VCaP (cell line): ENCODE results near the gene CIZ1.
"Not testable (repeated sequence)": the region's sequence is repeated elsewhere in the genome, so short reads cannot be mapped to it uniquely, and the experiment has no call there.

Experiments used
- H3K27ac ChIP-seq: fragments of 450-650 bp; 2 replicates; pipeline ENCODE4 v1.5.1; 2017
- CTCF ChIP-seq: fragments of 450-650 bp; conservative IDR thresholded peaks from 2 replicates; pipeline ENCODE4 v1.5.1; 2017; ENCODE audit warnings: mild to moderate bottlenecking, moderate library complexity

CIZ1 gene, protein sequence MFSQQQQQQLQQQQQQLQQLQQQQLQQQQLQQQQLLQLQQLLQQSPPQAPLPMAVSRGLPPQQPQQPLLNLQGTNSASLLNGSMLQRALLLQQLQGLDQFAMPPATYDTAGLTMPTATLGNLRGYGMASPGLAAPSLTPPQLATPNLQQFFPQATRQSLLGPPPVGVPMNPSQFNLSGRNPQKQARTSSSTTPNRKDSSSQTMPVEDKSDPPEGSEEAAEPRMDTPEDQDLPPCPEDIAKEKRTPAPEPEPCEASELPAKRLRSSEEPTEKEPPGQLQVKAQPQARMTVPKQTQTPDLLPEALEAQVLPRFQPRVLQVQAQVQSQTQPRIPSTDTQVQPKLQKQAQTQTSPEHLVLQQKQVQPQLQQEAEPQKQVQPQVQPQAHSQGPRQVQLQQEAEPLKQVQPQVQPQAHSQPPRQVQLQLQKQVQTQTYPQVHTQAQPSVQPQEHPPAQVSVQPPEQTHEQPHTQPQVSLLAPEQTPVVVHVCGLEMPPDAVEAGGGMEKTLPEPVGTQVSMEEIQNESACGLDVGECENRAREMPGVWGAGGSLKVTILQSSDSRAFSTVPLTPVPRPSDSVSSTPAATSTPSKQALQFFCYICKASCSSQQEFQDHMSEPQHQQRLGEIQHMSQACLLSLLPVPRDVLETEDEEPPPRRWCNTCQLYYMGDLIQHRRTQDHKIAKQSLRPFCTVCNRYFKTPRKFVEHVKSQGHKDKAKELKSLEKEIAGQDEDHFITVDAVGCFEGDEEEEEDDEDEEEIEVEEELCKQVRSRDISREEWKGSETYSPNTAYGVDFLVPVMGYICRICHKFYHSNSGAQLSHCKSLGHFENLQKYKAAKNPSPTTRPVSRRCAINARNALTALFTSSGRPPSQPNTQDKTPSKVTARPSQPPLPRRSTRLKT

DNA sequence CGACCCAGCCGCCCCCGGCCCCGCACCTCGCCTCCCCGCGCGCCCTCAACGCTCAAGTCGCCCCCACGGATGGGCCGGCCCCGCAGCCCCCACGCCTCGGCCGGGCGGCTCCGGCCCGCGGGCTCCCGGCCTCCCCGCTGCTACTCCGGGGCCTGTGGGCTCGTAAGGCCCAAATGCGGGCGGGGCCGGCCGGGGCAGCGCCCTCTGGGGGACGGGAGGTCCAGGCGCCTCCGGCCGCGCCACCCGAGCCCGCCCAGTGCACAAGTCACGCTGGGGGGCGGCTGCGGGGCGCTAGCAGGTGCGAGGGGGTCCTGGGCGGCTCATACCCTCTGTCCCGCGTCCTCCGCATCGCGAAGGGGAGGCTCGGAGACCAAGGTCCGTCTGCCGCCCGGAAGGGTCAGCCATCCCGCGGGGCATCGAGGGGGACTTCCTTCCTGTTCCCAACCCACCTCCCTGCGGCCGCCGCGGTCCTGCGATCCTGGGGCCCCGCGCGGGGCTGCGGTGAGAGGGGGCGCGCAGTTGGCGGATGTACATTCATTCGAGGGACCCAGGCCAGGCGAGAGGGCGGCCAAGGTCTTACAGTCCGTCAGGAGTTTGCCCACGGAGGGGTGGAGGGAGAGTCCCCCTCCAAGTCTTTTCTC, at the start of gene CIZ1:
Gene CIZ1, minus strand, starts transcription at position 167 of the 641 bp plus-strand sequence. CDS start 715 bp downstream, outside the sequence.
- TF ChIP-seq CTCF = peak; percentile 97
- H3K27ac ChIP-seq = peak within 1 kb of the TSS; percentile 90

- no peak for TF ChIP-seq CTCF
- H3K27ac ChIP-seq = no peak overlapping the region
These were observed 42.5 kb upstream of the CIZ1 start for GRCh38 chr9:128233817-128234406.

DNA sequence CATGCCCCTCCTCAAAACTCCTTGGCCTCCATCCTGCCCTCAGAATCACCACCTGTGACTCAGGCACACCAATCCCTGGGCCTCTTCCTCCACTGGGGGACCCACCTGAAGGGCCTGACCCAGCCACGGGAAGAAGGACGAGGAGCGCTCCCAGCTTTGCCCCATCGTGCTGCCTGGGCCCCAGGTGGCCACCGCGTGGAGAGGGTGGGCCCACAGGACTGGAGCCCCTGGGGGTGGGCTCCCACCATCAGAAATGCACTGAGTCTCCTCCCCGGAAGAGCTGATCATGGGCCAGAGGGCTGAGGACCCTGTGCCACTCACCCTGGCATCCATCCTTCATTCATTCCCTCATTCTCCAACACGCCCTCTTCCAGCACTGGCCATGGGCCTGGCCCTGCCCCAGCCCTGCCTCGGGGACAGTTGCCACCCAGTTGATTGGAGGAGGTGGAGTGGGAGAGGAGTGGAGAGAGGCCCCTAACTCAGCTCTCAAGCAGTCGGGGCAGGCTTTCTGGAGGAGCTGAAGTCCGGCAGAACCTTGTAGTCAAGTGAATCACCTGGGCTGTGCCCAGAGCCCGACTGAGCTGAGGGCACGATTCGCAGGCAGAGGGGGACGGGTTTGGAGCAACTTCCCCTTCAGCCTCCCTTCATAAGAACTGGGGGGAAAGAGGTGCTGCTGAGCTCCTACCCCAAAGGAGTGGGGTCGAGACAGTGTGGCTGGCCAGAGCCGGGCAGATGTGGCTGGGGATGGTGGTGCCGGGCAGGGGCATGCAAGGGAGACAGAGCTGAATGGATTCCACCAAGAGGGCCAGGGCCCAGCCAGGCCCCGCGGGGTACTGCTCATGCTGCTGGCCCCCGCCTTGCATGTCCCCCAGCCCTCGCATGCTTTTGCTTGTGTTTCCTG, 41.4 kb upstream of the CIZ1 start:
- H3K27ac ChIP-seq = no peak overlapping the region
- TF ChIP-seq CTCF = no peak

DNA sequence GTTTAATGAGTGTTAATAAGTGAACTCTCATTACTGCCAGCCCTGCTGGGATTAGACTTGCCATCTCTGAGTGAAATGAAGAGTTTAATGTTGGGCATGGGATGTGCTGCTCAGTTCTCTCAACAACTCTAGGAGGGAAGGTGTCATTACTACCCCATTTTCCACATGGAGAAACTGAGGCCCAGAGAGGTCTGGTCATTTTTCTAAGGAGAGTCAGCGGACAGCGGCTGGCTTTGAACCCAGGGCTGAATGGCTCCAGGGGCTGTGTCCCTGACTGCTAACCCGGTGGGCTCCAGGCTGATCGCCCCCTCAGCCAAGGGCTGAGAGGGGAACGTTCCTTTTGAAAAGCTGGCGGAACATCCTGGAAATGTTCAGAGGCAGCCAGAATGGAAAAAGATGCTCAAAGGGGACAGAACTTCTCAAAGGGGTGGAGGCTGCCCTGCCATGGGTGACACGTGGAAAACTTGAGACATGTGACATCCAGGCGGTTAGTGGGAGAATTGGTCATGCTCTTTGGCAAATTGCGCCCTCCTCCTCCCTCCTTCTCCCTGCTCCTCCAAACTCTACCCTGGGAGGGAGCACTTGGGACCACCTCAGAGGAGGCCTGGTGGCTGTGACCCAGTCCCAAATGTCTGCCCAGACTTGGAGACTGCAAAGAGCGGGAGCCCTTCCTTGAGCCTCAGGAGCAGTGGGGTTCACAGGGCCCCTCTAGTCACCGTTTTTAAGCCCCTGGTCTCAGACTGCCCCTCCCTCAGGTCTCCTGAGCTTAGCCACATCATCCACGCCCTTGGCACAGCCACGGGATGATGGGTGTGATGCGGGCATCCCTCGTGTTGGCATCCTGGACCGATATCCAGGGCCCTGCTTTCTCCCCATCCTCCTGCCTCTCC, 40.5 kb upstream of the CIZ1 start:
- H3K27ac ChIP-seq = no peak overlapping the region
- no peak for TF ChIP-seq CTCF

DNA sequence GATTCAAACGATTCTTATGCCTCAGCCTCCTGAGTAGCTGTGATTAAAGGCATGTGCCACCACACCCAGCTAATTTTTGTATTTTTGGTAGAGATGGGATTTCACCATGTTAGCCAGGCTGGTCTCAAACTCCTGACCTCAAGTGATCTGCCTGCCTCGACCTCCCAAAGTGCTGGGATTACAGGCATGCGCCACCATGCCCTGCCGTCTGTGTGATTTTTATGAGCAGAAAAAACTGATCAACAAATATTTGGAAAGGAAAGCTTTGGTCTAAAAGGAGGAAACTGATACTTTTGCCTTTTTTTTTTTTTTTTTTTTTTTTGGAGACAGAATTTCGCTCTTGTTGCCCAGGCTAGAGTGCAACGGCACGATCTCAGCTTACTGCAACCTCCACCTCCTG, 39.5 kb upstream of the CIZ1 start:
- not testable (repeated sequence) for H3K27ac ChIP-seq

GRCh38 chr9:128226412-128226801, 35.0 kb upstream of the CIZ1 start:
- no peak overlapping the region for H3K27ac ChIP-seq
- TF ChIP-seq CTCF = no peak
